GM20431 (cell line): ENCODE data around the gene CPNE4.
"Not testable (repeated sequence)": the region's sequence is repeated elsewhere in the genome, so short reads cannot be mapped to it uniquely, and the experiment has no call there.

Experiments used
- in situ Hi-C: fragments of 300-500 bp; cut with MseI, MboI; formaldehyde crosslinking; loops from one replicate; pipeline ENCODE4 v1.15.0; 2020; ENCODE audit warnings: low sequenced_read_pairs; ENCODE audit not compliant: unreplicated experiment

The CPNE4 gene

DNA sequence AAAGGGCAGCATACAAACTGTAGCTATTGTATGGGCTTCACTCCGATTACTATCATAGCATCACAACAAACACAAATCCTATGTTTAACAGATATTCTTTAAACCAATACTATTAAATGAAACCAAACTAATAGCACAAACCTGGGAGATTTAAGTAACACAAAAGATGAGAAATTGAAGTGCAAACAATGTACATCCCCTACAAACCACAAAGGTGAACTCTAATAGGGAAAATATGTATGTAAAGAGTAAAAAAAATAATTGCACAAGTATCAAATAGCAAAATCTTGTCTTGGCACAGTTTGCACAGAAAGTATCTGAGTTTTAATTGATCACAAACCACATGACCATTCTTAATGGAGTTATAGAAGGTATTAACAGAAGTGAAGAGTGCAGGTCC, 138.5 kb downstream of the CPNE4 start:
- in situ Hi-C loops = no loop called here

DNA sequence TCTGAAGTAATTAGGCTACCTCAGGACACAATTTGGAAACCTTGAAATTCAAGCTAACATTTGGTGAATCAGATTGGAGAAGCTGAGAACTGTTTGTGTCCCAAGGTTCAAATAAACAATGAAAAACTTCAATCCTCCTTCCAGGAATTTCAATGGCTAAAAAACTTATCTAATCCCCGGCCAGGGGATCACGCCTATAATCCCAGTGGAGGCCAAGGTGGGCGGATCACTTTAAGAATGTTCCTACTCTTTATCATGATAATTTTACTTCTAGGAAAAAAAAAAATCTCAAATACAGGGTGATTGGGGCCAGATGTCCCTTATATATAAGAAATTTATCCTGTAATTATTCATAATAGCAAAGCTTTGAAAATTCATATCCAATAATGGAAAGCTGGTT, 139.0 kb downstream of the CPNE4 start:
- in situ Hi-C loops = no loop called here

DNA sequence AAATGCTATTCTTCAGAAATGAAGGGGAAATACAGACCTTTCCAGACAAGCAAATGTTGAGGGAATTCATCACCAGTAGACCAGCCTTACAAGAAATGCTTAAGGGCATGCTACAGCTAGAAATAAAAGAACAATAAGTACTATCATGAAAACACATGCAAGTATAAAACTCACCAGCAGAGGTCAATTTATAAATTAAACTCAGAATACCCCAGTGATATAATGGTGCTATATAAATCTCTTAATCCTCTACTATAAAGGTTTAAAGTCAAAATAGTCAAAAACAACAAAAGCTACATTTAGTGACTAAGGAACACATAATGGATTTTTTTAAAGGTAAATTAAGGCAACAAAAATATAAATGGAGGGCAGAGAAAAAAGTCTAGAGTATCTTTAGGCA, 142.5 kb downstream of the CPNE4 start:
- in situ Hi-C loops = no loop called here

DNA sequence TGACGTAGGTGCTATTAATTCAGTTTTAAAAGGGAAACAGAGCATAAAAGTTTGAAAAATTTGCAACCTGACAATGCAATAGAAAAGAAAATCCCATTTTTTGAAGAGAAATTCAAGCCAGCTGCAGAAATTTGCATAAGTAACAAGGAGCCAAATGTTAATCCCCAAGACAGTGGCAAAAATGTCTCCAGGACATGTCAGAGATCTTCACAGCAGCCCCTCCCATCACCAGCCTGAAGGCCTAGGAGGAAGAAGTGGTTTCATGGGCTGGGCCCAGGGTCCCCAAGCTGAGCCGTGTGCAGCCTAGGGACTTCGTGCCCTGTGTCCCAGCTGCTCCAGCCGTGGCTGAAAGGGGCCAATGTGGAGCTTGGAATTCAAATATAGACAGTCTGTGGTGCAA, 148.9 kb downstream of the CPNE4 start:
- in situ Hi-C loops = not testable (repeated sequence)

DNA sequence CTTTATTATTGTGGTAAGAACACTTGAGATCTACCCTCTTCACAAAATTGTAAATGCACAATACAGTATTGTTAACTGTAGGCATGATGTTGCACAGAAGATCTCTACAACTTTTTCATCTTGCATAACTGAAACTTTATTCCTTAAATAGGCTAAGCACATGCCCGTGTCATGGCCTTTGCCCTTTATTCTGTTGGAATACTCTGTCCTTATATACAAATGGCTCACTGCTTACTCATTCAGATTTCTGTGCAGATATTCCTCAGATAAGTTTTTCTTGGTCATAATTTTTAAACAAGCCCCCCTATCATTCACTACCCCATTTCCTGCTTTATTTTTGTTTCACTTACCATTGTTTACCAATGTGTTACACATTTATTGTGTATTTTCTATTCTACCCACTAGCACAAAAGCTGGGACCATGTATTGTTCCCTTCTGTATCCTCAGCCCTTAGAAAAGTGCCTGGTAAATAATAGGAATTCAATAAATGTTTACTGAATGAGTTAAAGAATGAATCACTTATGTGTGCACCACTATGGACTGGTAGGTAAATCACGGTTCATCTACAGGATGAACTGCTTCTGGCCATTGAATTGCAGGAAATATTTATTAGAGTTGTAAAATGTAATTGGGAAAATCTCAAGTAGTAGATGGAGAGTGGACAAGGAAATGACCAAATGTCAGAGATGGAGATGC, 151.0 kb downstream of the CPNE4 start:
- in situ Hi-C loops = no loop called here

- in situ Hi-C loops = no loop called here
These were observed 151.7 kb downstream of the CPNE4 start for GRCh38 chr3:131883086-131883485.

GRCh38 chr3:131881777-131882176, 153.0 kb downstream of the CPNE4 start:
- in situ Hi-C loops = no loop called here

DNA sequence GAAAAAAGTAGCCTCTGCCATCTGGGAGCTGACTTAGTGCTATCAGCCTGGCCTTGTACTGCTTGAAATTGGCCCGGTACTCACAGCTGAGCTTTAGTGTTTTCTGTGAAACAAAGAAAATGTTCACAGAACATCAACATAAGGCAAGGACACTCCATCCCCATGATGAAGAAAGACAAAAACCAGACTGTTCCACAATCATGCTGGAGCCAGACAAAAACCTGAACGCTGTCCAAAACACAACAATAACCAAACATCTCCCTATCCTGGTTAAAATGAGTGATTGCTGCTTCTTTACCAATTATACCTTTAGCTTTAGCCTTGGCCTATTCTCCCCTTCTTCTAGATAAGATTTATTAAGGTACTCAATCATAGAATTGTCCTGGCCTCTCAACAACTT, 153.9 kb downstream of the CPNE4 start:
- in situ Hi-C loops = no loop called here

DNA sequence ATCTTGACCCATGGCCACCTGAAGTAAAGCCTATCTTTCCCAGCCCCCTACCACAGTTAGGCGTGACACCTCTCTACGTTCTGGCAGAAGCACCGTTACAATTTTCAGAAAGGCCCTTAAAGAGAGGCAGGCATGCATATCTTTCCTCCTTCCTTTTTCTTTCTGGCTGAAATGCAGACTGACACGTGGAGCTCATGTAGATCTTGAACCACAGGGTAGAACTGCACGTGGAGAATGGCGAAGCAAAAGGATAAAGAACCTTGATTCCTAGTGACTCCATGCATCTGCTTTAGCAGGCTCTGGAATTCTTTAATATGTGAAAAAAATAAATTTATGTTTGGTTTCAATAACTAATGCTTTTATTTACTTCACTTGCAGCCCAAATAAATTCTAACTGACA, 166.6 kb downstream of the CPNE4 start:
- in situ Hi-C loops = no loop called here

DNA sequence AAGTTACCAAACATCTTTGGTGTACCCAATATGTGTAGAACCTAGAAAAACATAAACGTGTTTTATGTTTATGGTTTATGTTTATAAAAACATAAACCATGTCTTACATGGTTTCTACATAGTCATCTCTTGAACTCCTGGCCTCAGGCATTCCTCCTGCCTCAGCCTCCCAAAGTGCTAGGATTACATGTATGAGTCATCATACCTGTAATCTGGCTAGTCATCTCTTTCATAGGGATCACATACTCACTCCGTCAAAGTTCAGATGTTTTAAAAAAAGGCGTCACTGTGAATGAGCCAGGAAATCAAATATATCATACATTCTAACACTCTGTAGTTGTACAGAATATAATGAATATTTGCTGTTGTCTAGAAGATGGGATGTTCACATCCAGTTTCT, 178.6 kb downstream of the CPNE4 start:
- in situ Hi-C loops = no loop called here

- in situ Hi-C loops = no loop called here
These were observed 184.6 kb downstream of the CPNE4 start for GRCh38 chr3:131850223-131850622.

DNA sequence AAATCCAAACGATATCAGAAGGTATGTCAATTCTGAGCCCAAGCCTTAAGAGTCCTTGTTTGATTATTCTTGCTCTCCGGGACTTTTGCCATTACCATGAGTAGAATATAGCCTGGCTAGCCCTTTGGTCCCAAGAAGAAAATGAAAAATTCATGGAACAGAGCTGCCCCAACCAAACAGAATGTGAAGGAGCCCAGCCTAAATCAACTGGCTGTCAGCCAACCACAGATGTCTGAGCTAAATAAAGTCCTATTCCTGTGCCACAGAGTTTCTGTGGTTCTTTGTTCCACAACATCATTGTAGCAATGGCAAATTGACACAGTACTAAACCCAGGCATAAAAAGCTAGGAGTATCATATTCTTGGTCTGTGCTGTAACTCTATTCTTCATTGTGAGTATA, 185.2 kb downstream of the CPNE4 start:
- in situ Hi-C loops = no loop called here

- in situ Hi-C loops = no loop called here
These were observed 186.8 kb downstream of the CPNE4 start for GRCh38 chr3:131847966-131848510.

DNA sequence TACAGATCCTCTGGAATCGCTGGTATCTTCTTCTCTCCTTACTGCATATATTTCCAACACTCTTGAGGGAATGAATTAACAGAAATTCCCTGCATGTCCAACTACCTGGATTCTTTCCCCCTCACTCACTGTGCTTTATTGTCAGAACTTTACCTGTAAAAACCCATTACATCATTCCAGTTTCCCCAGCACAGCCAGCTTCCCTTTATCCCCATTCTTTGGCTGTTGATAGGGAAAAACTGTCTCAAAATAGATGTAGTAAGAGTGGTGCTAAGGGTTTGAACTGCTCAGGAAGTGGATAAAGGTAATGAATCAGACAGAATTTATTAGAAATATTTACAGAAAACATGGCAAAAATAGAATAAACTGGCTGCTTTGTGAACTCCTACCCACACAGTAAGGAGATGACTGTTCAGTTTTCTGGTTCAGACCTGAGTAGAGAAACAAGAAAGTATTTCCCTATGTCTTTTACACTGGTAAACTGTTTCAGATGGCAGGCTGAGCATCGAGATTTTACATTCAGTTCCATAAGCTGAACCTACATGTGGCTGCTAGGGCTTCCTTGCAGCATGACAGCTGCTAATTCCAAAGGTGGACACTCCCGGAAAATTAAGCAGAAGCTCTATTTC, 188.4 kb downstream of the CPNE4 start:
- in situ Hi-C loops = no loop called here

DNA sequence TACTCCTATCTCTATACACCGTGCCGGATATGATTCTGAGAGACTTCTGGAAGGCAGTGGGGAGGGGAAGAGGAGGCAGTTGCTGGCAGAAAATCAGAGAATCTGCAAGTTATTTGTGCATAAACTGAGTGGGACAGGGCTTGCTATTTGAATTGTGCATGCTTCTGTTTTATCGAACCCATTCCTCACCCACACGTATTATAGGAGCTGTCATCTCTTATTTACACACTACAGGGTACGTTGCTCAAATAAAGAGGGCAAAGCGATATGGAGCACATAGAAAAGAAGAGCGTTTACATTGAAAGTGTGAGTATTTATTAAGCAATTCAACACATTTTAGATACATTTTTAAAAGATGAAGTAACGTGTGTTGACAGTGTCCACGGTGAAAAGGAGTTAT, 191.6 kb downstream of the CPNE4 start:
- in situ Hi-C loops = no loop called here

GRCh38 chr3:131840156-131840797, 194.5 kb downstream of the CPNE4 start:
- in situ Hi-C loops = no loop called here

DNA sequence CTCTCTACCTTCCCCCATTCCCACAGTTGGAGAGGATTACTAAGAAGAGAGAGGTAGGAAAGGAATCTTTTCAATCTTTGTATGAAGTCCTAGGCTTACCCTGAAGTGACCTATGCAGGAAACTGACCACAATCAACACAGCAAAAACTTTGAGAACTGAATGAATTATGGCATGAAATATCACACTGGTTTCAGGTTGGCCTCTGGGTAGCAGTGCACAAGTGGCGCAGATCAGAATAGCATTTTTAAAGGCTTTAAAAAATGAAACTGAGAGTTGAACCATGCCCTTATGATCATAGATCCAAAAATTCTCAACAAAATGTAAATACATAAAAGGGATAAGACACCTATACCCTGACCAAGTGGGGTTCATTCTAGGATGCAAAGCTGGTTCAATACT, 198.9 kb downstream of the CPNE4 start:
- in situ Hi-C loops = no loop called here

DNA sequence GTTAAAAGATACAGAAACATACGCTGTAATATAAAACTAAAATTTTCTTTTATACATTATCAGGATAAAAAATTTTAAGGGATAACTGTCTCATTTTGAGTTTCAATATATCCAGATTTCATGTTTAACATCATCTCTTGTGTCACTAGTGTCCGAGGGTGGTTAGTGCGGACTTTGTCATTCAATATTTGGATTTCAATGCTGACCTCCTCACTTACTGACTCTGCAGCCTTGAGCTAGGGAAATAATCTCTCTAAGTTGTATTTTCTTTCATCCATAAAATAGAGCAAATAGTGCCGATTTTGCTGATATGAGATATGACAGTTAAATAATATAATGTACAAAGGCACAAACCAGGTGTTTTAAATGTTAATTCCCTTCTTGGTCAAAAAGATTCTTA, 203.2 kb downstream of the CPNE4 start:
- in situ Hi-C loops = no loop called here

- in situ Hi-C loops = no loop called here
These were observed 213.5 kb downstream of the CPNE4 start for GRCh38 chr3:131821191-131821762.

DNA sequence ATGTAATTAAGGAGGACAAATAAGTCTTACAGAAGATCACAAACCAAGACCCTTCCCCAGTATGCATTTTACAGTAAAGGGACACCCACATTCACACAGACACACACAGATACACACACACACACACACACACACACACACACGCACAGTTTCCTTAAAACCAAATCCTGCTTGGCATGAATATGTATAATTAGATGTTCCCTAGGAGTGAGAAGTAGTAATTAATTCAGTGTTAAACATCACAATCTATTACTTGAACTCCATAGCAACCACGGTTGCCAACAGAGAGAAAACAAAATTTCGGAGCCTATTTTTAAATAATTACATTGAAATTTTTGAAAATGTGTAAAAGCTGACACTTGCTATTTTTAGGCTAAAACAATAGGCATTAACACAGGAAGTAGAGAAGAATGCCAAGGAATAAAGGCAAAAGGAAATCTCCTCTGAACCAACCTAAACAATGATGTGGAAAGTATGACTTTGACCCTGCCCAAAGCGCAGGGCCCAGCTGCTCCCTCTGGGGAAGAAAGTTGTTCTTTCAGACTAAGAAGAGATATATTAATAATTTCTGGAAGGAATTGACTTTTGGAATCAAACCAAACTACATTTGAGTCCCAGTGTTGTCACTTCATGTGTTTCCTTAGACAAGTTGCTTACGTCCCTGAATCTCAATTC, 215.3 kb downstream of the CPNE4 start:
- in situ Hi-C loops = no loop called here
